Measurements from ENCODE around the gene TBC1D1.
A peak's percentile ranks its signal among the peaks of the same experiment; 100 is the strongest.

TBC1D1 gene

GRCh38 chr4:37994569-37994968 lies 103.7 kb downstream of the TBC1D1 start:
- in situ Hi-C loops (cut with MboI; ENCODE audit: low pct_unique_long_range_greater_than_20kb, low sequenced_read_pairs, unreplicated experiment): no loop called here
- DNase-seq (ENCODE audit: low spot score): peak; percentile 45

GRCh38 chr4:37995299-37995821 lies 104.5 kb downstream of the TBC1D1 start:
- DNase-seq (ENCODE audit: low spot score): no peak
- in situ Hi-C loops (cut with MboI; ENCODE audit: low pct_unique_long_range_greater_than_20kb, low sequenced_read_pairs, unreplicated experiment): no loop called here
- TF ChIP-seq CTCF (IDR thresholded peaks at IDR 0.05; ENCODE audit: extremely low read depth, insufficient read depth, missing control alignments): no peak

More at GRCh38 chr4:37994569-37994968, 103.7 kb downstream of the TBC1D1 start:
- no peak for TF ChIP-seq CTCF (IDR thresholded peaks at IDR 0.05; ENCODE audit: extremely low read depth, insufficient read depth, missing control alignments)

GRCh38 chr4:37995981-37996775 lies 105.3 kb downstream of the TBC1D1 start:
- in situ Hi-C loops (cut with MboI; ENCODE audit: low pct_unique_long_range_greater_than_20kb, low sequenced_read_pairs, unreplicated experiment): no loop called here
- TF ChIP-seq CTCF (IDR thresholded peaks at IDR 0.05; ENCODE audit: extremely low read depth, insufficient read depth, missing control alignments): no peak
- DNase-seq (ENCODE audit: low spot score): no peak

GRCh38 chr4:37998226-37998625 lies 107.3 kb downstream of the TBC1D1 start:
- TF ChIP-seq CTCF (IDR thresholded peaks at IDR 0.05; ENCODE audit: extremely low read depth, insufficient read depth, missing control alignments): no peak
- no peak for DNase-seq (ENCODE audit: low spot score)
- in situ Hi-C loops (cut with MboI; ENCODE audit: low pct_unique_long_range_greater_than_20kb, low sequenced_read_pairs, unreplicated experiment): no loop called here

- no peak for TF ChIP-seq CTCF (IDR thresholded peaks at IDR 0.05; ENCODE audit: extremely low read depth, insufficient read depth, missing control alignments)
- no peak for DNase-seq (ENCODE audit: low spot score)
- in situ Hi-C loops (cut with MboI; ENCODE audit: low pct_unique_long_range_greater_than_20kb, low sequenced_read_pairs, unreplicated experiment): no loop called here
Observed at GRCh38 chr4:37999000-37999716, 108.3 kb downstream of the TBC1D1 start.

- in situ Hi-C loops (cut with MboI; ENCODE audit: low pct_unique_long_range_greater_than_20kb, low sequenced_read_pairs, unreplicated experiment): no loop called here
Observed at GRCh38 chr4:37999965-38000364, 109.1 kb downstream of the TBC1D1 start.

More at GRCh38 chr4:37999965-38000364, 109.1 kb downstream of the TBC1D1 start:
- no peak for DNase-seq (ENCODE audit: low spot score)
- no peak for TF ChIP-seq CTCF (IDR thresholded peaks at IDR 0.05; ENCODE audit: extremely low read depth, insufficient read depth, missing control alignments)

All from GM13977 (cell line).